ENCODE measurements around the gene MAVS.
A peak's percentile ranks its signal among the peaks of the same experiment; 100 is the strongest.

Gene MAVS

GRCh38 chr20:3846740-3847428 lies at the start of gene MAVS:
Gene MAVS, plus strand, starts transcription at chr20:3846834. Its CDS starts 7,791 bp downstream, at chr20:3854625.
- DNase-seq (ENCODE audit: low read depth): peak; percentile 74
- peak within 1 kb of the TSS; percentile 89 for H3K4me3 ChIP-seq (replicated peaks; ENCODE audit: low read depth, low read length)
- no peak for TF ChIP-seq CTCF (IDR thresholded peaks at IDR 0.05; ENCODE audit: low read length, missing control alignments)

- peak overlapping the region; percentile 93 for H3K4me3 ChIP-seq (replicated peaks; ENCODE audit: low read depth, low read length)
- DNase-seq (ENCODE audit: low read depth): no peak
Measured at GRCh38 chr20:3797226-3797545, 49.4 kb upstream of the MAVS start.

GRCh38 chr20:3797592-3798372 lies 48.9 kb upstream of the MAVS start:
- no peak for DNase-seq (ENCODE audit: low read depth)
- no peak for TF ChIP-seq CTCF (IDR thresholded peaks at IDR 0.05; ENCODE audit: low read length, missing control alignments)
- H3K4me3 ChIP-seq (replicated peaks; ENCODE audit: low read depth, low read length): peak overlapping the region; percentile 93

More at GRCh38 chr20:3797226-3797545, 49.4 kb upstream of the MAVS start:
- no peak for TF ChIP-seq CTCF (IDR thresholded peaks at IDR 0.05; ENCODE audit: low read length, missing control alignments)

- TF ChIP-seq CTCF (IDR thresholded peaks at IDR 0.05; ENCODE audit: low read length, missing control alignments): no peak
- H3K4me3 ChIP-seq (replicated peaks; ENCODE audit: low read depth, low read length): peak overlapping the region; percentile 93
- no peak for DNase-seq (ENCODE audit: low read depth)
Measured at GRCh38 chr20:3798373-3798768, 48.3 kb upstream of the MAVS start.

GRCh38 chr20:3798908-3799248 lies 47.8 kb upstream of the MAVS start:
- peak overlapping the region; percentile 93 for H3K4me3 ChIP-seq (replicated peaks; ENCODE audit: low read depth, low read length)
- TF ChIP-seq CTCF (IDR thresholded peaks at IDR 0.05; ENCODE audit: low read length, missing control alignments): no peak
- DNase-seq (ENCODE audit: low read depth): no peak

- no peak for TF ChIP-seq CTCF (IDR thresholded peaks at IDR 0.05; ENCODE audit: low read length, missing control alignments)
- no peak for DNase-seq (ENCODE audit: low read depth)
- no peak overlapping the region for H3K4me3 ChIP-seq (replicated peaks; ENCODE audit: low read depth, low read length)
Measured at GRCh38 chr20:3800256-3800877, 46.3 kb upstream of the MAVS start.

All from fibroblast of pulmonary artery (primary cell).